Stomach smooth muscle (tissue), 2 donors: ENCODE data around the gene SMOC2.
"Not testable (repeated sequence)": the region's sequence is repeated elsewhere in the genome, so short reads cannot be mapped to it uniquely, and the experiment has no call there.

Experiments used
- H3K27ac ChIP-seq: one replicate; pipeline ENCODE4 v1.7.0; 2013; ENCODE audit warnings: mild to moderate bottlenecking, low read length, inconsistent platforms
- H3K27me3 ChIP-seq, 2 donors: one replicate each; pipeline ENCODE4 v1.7.0; 2013; ENCODE audit warnings: low read length in 2 of 2; ENCODE audit not compliant: insufficient read depth in 2 of 2, control insufficient read depth in 1 of 2
- H3K36me3 ChIP-seq, 2 donors: one replicate each; pipeline ENCODE4 v1.7.0; 2013; ENCODE audit warnings: low read length in 2 of 2; ENCODE audit not compliant: control insufficient read depth in 2 of 2, insufficient read depth in 2 of 2
- H3K4me1 ChIP-seq: one replicate; pipeline ENCODE4 v1.7.0; 2013; ENCODE audit warnings: low read length; ENCODE audit not compliant: control insufficient read depth, insufficient read depth
- H3K4me3 ChIP-seq, 2 donors: one replicate each; pipeline ENCODE4 v1.7.0; 2013; ENCODE audit warnings: low read length in 2 of 2
- H3K9ac ChIP-seq, 2 donors: one replicate each; pipeline ENCODE4 v1.7.0; 2013; ENCODE audit warnings: low read length in 2 of 2, mild to moderate bottlenecking in 1 of 2
- H3K9me3 ChIP-seq, 2 donors: one replicate each; pipeline ENCODE4 v1.7.0; 2013; ENCODE audit warnings: low read length in 2 of 2; ENCODE audit not compliant: control insufficient read depth in 2 of 2
- donor health status: healthy.
- donor health status: Pancreatic carcinoma.

The SMOC2 gene

GRCh38 chr6:168529214-168529613 is 88.2 kb downstream of the SMOC2 start:
- Histone ChIP-seq H3K36me3 (peaks cover 3 to 8% of the 10 kb centered on the region in 2 donors), H3K4me1 (peaks cover 49% of the 10 kb centered on the region), H3K27ac (no peak overlapping the region), H3K9ac (no peak overlapping the region), H3K9me3 (no peaks in the 10 kb centered on the region), H3K4me3 (no peak overlapping the region), H3K27me3 (no peaks in the 10 kb centered on the region)

- Histone ChIP-seq H3K27me3 (no peaks in the 10 kb centered on the region), H3K9ac (no peak overlapping the region), H3K36me3 (peaks cover 3 to 8% of the 10 kb centered on the region in 2 donors), H3K4me3 (no peak overlapping the region), H3K9me3 (no peaks in the 10 kb centered on the region), H3K4me1 (peaks cover 53% of the 10 kb centered on the region), H3K27ac (no peak overlapping the region)
These were observed 89.7 kb downstream of the SMOC2 start for GRCh38 chr6:168530653-168531071.

- Histone ChIP-seq H3K27ac (peak overlapping the region; percentile 58), H3K9ac (no peak overlapping the region), H3K27me3 (no peaks in the 10 kb centered on the region), H3K9me3 (no peaks in the 10 kb centered on the region), H3K36me3 (peaks cover 3 to 8% of the 10 kb centered on the region in 2 donors), H3K4me1 (peaks cover 53% of the 10 kb centered on the region), H3K4me3 (no peak overlapping the region)
These were observed 91.1 kb downstream of the SMOC2 start for GRCh38 chr6:168532070-168532469.

- Histone ChIP-seq H3K27ac (peak overlapping the region; percentile 58), H3K9ac (peak overlapping the region; percentile 3 to 13), H3K9me3 (no peaks in the 10 kb centered on the region), H3K4me1 (peaks cover 58% of the 10 kb centered on the region), H3K36me3 (peaks cover 3 to 8% of the 10 kb centered on the region in 2 donors), H3K4me3 (no peak overlapping the region), H3K27me3 (no peaks in the 10 kb centered on the region)
These were observed 92.4 kb downstream of the SMOC2 start for GRCh38 chr6:168533414-168533813.

GRCh38 chr6:168534265-168534664 is 93.3 kb downstream of the SMOC2 start:
- H3K4me1 ChIP-seq, result peaks cover 61% of the 10 kb centered on the region
- no peaks in the 10 kb centered on the region for H3K27me3 ChIP-seq
- H3K27ac ChIP-seq, result peak overlapping the region; percentile 49

GRCh38 chr6:168535711-168536110 is 94.7 kb downstream of the SMOC2 start:
- Histone ChIP-seq H3K27ac (peak overlapping the region; percentile 99), H3K27me3 (no peaks in the 10 kb centered on the region), H3K9ac (peak overlapping the region; percentile 63 to 78), H3K4me1 (peaks cover 74% of the 10 kb centered on the region), H3K4me3 (no peak overlapping the region), H3K9me3 (no peaks in the 10 kb centered on the region), H3K36me3 (peaks cover 3 to 6% of the 10 kb centered on the region in 2 donors)

More at GRCh38 chr6:168534265-168534664, 93.3 kb downstream of the SMOC2 start:
- Histone ChIP-seq H3K36me3 (peaks cover under 1 to 8% of the 10 kb centered on the region in 2 donors), H3K9ac (no peak overlapping the region), H3K9me3 (no peaks in the 10 kb centered on the region), H3K4me3 (no peak overlapping the region)

GRCh38 chr6:168536196-168536595 is 95.2 kb downstream of the SMOC2 start:
- Histone ChIP-seq H3K27ac (peak overlapping the region; percentile 99), H3K27me3 (no peaks in the 10 kb centered on the region), H3K9me3 (no peaks in the 10 kb centered on the region), H3K36me3 (peaks cover under 1 to 3% of the 10 kb centered on the region in 2 donors), H3K4me3 (peak overlapping the region in 1 of 2 donors; percentile 35), H3K4me1 (peaks cover 79% of the 10 kb centered on the region), H3K9ac (peak overlapping the region; percentile 63 to 78)

- Histone ChIP-seq H3K27me3 (no peaks in the 10 kb centered on the region), H3K4me3 (peak overlapping the region in 1 of 2 donors; percentile 55), H3K36me3 (peaks cover 0 to 3% of the 10 kb centered on the region in 2 donors), H3K9me3 (no peaks in the 10 kb centered on the region), H3K27ac (peak overlapping the region; percentile 99), H3K4me1 (peaks cover 81% of the 10 kb centered on the region), H3K9ac (peak overlapping the region; percentile 63 to 78)
These were observed 95.9 kb downstream of the SMOC2 start for GRCh38 chr6:168536665-168537539.

- peak overlapping the region; percentile 60 to 71 for H3K9ac ChIP-seq
- peak overlapping the region in 1 of 2 donors; percentile 55 for H3K4me3 ChIP-seq
- no peaks in the 10 kb centered on the region for H3K9me3 ChIP-seq
- no peaks in the 10 kb centered on the region for H3K27me3 ChIP-seq
- H3K36me3 ChIP-seq, result peaks cover 0 to 3% of the 10 kb centered on the region in 2 donors
- H3K4me1 ChIP-seq, result peaks cover 82% of the 10 kb centered on the region
- H3K27ac ChIP-seq, result peak overlapping the region; percentile 99
These were observed 96.5 kb downstream of the SMOC2 start for GRCh38 chr6:168537540-168537884.

- peak overlapping the region; percentile 99 for H3K27ac ChIP-seq
These were observed 97.4 kb downstream of the SMOC2 start for GRCh38 chr6:168538188-168538891.

More at GRCh38 chr6:168538188-168538891, 97.4 kb downstream of the SMOC2 start:
- not testable (repeated sequence) for H3K36me3 ChIP-seq, H3K27me3 ChIP-seq, H3K9me3 ChIP-seq
- Histone ChIP-seq H3K4me1 (peaks cover 76% of the 10 kb centered on the region), H3K9ac (peak overlapping the region; percentile 60 to 71), H3K4me3 (peak overlapping the region in 1 of 2 donors; percentile 55)
